ENCODE results near the gene SLCO3A1.
A peak's percentile ranks its signal among the peaks of the same experiment; 100 is the strongest.

Gene SLCO3A1

GRCh38 chr15:91881569-91882297 is 28.2 kb downstream of the SLCO3A1 start:
- in situ Hi-C loops (cut with MboI; ENCODE audit: low sequenced_read_pairs): no loop called here

GRCh38 chr15:91882858-91883586 is 29.5 kb downstream of the SLCO3A1 start:
- in situ Hi-C loops (cut with MboI; ENCODE audit: low sequenced_read_pairs): no loop called here
- no peaks in the 10 kb centered on the region for H3K36me3 ChIP-seq (replicated peaks)
- no peak overlapping the region for H3K4me3 ChIP-seq
- no peak for DNase-seq (ENCODE audit: low spot score in 2 of 2)
- H3K9me3 ChIP-seq: no peaks in the 10 kb centered on the region
- no peaks in the 10 kb centered on the region for H3K4me1 ChIP-seq
- no peaks in the 10 kb centered on the region for H3K27me3 ChIP-seq (ENCODE audit: low read depth)

More at GRCh38 chr15:91881569-91882297, 28.2 kb downstream of the SLCO3A1 start:
- DNase-seq (ENCODE audit: low spot score in 2 of 2): peak in 1 of 2 experiments; percentile 13
- no peaks in the 10 kb centered on the region for H3K27me3 ChIP-seq (ENCODE audit: low read depth)
- H3K4me3 ChIP-seq: no peak overlapping the region
- no peaks in the 10 kb centered on the region for H3K36me3 ChIP-seq (replicated peaks)
- no peaks in the 10 kb centered on the region for H3K9me3 ChIP-seq
- no peaks in the 10 kb centered on the region for H3K4me1 ChIP-seq

- H3K4me1 ChIP-seq: no peaks in the 10 kb centered on the region
- H3K36me3 ChIP-seq (replicated peaks): no peaks in the 10 kb centered on the region
- no peaks in the 10 kb centered on the region for H3K27me3 ChIP-seq (ENCODE audit: low read depth)
- no peak for DNase-seq (ENCODE audit: low spot score in 2 of 2)
- in situ Hi-C loops (cut with MboI; ENCODE audit: low sequenced_read_pairs): no loop called here
- H3K9me3 ChIP-seq: no peaks in the 10 kb centered on the region
- no peak overlapping the region for H3K4me3 ChIP-seq
Observed at GRCh38 chr15:91884606-91885005, 31.1 kb downstream of the SLCO3A1 start.

GRCh38 chr15:91885054-91885453 is 31.5 kb downstream of the SLCO3A1 start:
- DNase-seq (ENCODE audit: low spot score in 2 of 2): no peak
- no peaks in the 10 kb centered on the region for H3K27me3 ChIP-seq (ENCODE audit: low read depth)
- H3K36me3 ChIP-seq (replicated peaks): no peaks in the 10 kb centered on the region
- no peak overlapping the region for H3K4me3 ChIP-seq
- in situ Hi-C loops (cut with MboI; ENCODE audit: low sequenced_read_pairs): no loop called here
- H3K4me1 ChIP-seq: no peaks in the 10 kb centered on the region
- H3K9me3 ChIP-seq: no peaks in the 10 kb centered on the region

GRCh38 chr15:91885714-91886270 is 32.3 kb downstream of the SLCO3A1 start:
- Histone ChIP-seq H3K36me3 (replicated peaks) (no peaks in the 10 kb centered on the region), H3K4me1 (no peaks in the 10 kb centered on the region), H3K9me3 (no peaks in the 10 kb centered on the region), H3K27me3 (ENCODE audit: low read depth) (no peaks in the 10 kb centered on the region), H3K4me3 (no peak overlapping the region)
- in situ Hi-C loops (cut with MboI; ENCODE audit: low sequenced_read_pairs): no loop called here
- DNase-seq (ENCODE audit: low spot score in 2 of 2): no peak

GRCh38 chr15:91886878-91887277 is 33.4 kb downstream of the SLCO3A1 start:
- in situ Hi-C loops (cut with MboI; ENCODE audit: low sequenced_read_pairs): no loop called here

GRCh38 chr15:91887321-91887720 is 33.8 kb downstream of the SLCO3A1 start:
- Histone ChIP-seq H3K36me3 (replicated peaks) (no peaks in the 10 kb centered on the region), H3K9me3 (no peaks in the 10 kb centered on the region), H3K4me3 (no peak overlapping the region), H3K4me1 (no peaks in the 10 kb centered on the region), H3K27me3 (ENCODE audit: low read depth) (no peaks in the 10 kb centered on the region)
- DNase-seq (ENCODE audit: low spot score in 2 of 2): no peak
- in situ Hi-C loops (cut with MboI; ENCODE audit: low sequenced_read_pairs): no loop called here

More at GRCh38 chr15:91886878-91887277, 33.4 kb downstream of the SLCO3A1 start:
- Histone ChIP-seq H3K4me3 (no peak overlapping the region), H3K9me3 (no peaks in the 10 kb centered on the region), H3K36me3 (replicated peaks) (no peaks in the 10 kb centered on the region), H3K4me1 (no peaks in the 10 kb centered on the region), H3K27me3 (ENCODE audit: low read depth) (no peaks in the 10 kb centered on the region)
- no peak for DNase-seq (ENCODE audit: low spot score in 2 of 2)

GRCh38 chr15:91887921-91888373 is 34.4 kb downstream of the SLCO3A1 start:
- no peak for DNase-seq (ENCODE audit: low spot score in 2 of 2)
- no peaks in the 10 kb centered on the region for H3K36me3 ChIP-seq (replicated peaks)
- H3K4me1 ChIP-seq: no peaks in the 10 kb centered on the region
- H3K9me3 ChIP-seq: no peaks in the 10 kb centered on the region
- no peaks in the 10 kb centered on the region for H3K27me3 ChIP-seq (ENCODE audit: low read depth)
- no peak overlapping the region for H3K4me3 ChIP-seq
- in situ Hi-C loops (cut with MboI; ENCODE audit: low sequenced_read_pairs): no loop called here

- DNase-seq (ENCODE audit: low spot score in 2 of 2): no peak
- no peaks in the 10 kb centered on the region for H3K9me3 ChIP-seq
- H3K4me1 ChIP-seq: no peaks in the 10 kb centered on the region
- H3K27me3 ChIP-seq (ENCODE audit: low read depth): no peaks in the 10 kb centered on the region
- in situ Hi-C loops (cut with MboI; ENCODE audit: low sequenced_read_pairs): no loop called here
- H3K4me3 ChIP-seq: no peak overlapping the region
- H3K36me3 ChIP-seq (replicated peaks): no peaks in the 10 kb centered on the region
Observed at GRCh38 chr15:91889111-91889815, 35.8 kb downstream of the SLCO3A1 start.

GRCh38 chr15:91890614-91891013 is 37.1 kb downstream of the SLCO3A1 start:
- Histone ChIP-seq H3K27me3 (ENCODE audit: low read depth) (no peaks in the 10 kb centered on the region), H3K9me3 (no peaks in the 10 kb centered on the region), H3K4me1 (no peaks in the 10 kb centered on the region; the same call in 1 of the 2 replicates), H3K36me3 (replicated peaks) (no peaks in the 10 kb centered on the region), H3K4me3 (no peak overlapping the region)
- in situ Hi-C loops (cut with MboI; ENCODE audit: low sequenced_read_pairs): no loop called here
- DNase-seq (ENCODE audit: low spot score in 2 of 2): no peak

GRCh38 chr15:91891101-91891500 is 37.6 kb downstream of the SLCO3A1 start:
- Histone ChIP-seq H3K9me3 (no peaks in the 10 kb centered on the region), H3K4me1 (no peaks in the 10 kb centered on the region; the same call in 1 of the 2 replicates)
- no peak for DNase-seq (ENCODE audit: low spot score in 2 of 2)

GRCh38 chr15:91891788-91892345 is 38.4 kb downstream of the SLCO3A1 start:
- Histone ChIP-seq H3K4me3 (no peak overlapping the region), H3K4me1 (no peaks in the 10 kb centered on the region; the same call in 1 of the 2 replicates), H3K27me3 (ENCODE audit: low read depth) (no peaks in the 10 kb centered on the region), H3K9me3 (no peaks in the 10 kb centered on the region), H3K36me3 (replicated peaks) (no peaks in the 10 kb centered on the region)
- no peak for DNase-seq (ENCODE audit: low spot score in 2 of 2)
- in situ Hi-C loops (cut with MboI; ENCODE audit: low sequenced_read_pairs): no loop called here

More at GRCh38 chr15:91891101-91891500, 37.6 kb downstream of the SLCO3A1 start:
- no peak overlapping the region for H3K4me3 ChIP-seq
- H3K27me3 ChIP-seq (ENCODE audit: low read depth): no peaks in the 10 kb centered on the region
- H3K36me3 ChIP-seq (replicated peaks): no peaks in the 10 kb centered on the region
- in situ Hi-C loops (cut with MboI; ENCODE audit: low sequenced_read_pairs): no loop called here

- no peaks in the 10 kb centered on the region for H3K36me3 ChIP-seq (replicated peaks)
- H3K9me3 ChIP-seq: no peaks in the 10 kb centered on the region
- in situ Hi-C loops (cut with MboI; ENCODE audit: low sequenced_read_pairs): no loop called here
- DNase-seq (ENCODE audit: low spot score in 2 of 2): no peak
- no peaks in the 10 kb centered on the region for H3K27me3 ChIP-seq (ENCODE audit: low read depth)
- H3K4me1 ChIP-seq: no peaks in the 10 kb centered on the region; the same call in 1 of the 2 replicates
- no peak overlapping the region for H3K4me3 ChIP-seq
Observed at GRCh38 chr15:91892436-91892835, 38.9 kb downstream of the SLCO3A1 start.

Measured in HAP-1 (cell line).